ENCODE data around the gene ANKDD1B. TPM values are rescaled to one million over a fixed set of nuclear protein-coding genes. Genes with fewer than 3 reads are reported as not detected.

ANKDD1B gene
- polyA plus RNA-seq, 3 donors: 0.32 TPM; not detected in 2

DNA sequence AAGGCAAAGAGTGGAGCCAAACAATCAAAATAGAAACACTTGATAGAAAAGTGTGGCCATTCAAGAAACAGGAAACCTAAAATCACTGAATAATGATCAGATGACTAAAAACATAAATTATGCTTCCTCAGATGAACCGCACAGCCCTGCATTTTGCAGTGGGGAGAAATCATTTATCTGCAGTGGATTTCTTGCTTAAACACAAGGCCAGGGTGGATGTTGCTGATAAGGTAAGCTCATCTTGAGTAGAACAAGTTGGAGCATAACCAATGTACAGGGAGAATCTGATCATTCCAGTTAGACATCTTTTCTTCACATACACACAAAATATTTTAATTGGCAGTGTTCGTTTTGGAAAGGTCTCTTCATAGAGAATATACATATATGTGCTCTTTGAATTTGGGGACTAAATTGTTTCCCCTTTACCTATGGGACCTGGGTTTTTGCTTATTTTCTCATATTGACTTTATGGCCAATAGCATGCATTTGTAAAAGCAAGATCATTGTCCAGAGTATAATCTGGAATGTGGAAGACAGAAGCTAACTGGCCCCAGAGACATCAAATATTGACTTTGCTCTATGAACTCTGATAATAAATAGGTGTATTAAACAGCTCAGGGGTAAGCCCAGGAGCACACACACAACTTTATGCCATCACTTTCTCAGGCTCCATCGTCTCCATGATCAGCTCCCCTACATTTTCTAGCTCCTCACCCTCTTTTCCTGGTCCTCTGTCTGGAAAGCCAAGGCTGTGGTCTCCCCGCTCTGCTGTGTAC, 9.1 kb downstream of the ANKDD1B start:
- Histone ChIP-seq H3K36me3 (replicated peaks in 1 of 2; ENCODE audit: control insufficient read depth in 1 of 2, insufficient read depth in 2 of 2, low read length in 2 of 2) (no peaks in the 10 kb centered on the region), H3K9me3 (replicated peaks in 1 of 2; ENCODE audit: control insufficient read depth in 1 of 2, insufficient read depth in 1 of 2, low read length in 2 of 2) (no peaks in the 10 kb centered on the region), H3K27ac (ENCODE audit: low read depth in 1 of 2, low read length in 2 of 2) (no peak overlapping the region), H4K20me1 (ENCODE audit: insufficient read depth, low read length) (no peaks in the 10 kb centered on the region), H3K4me3 (replicated peaks in 1 of 3; ENCODE audit: low read depth in 2 of 3, low read length in 3 of 3) (no peak overlapping the region), H3K27me3 (ENCODE audit: control insufficient read depth in 2 of 2, insufficient read depth in 2 of 2, low read length in 2 of 2) (no peaks in the 10 kb centered on the region), H3K79me2 (ENCODE audit: insufficient read depth, low read length) (no peaks in the 10 kb centered on the region), H2AFZ (ENCODE audit: insufficient read depth, low read depth, low read length, poor library complexity, severe bottlenecking) (no peak overlapping the region), H3K4me1 (ENCODE audit: control insufficient read depth in 1 of 2, insufficient read depth in 2 of 2, low read length in 2 of 2) (no peaks in the 10 kb centered on the region), H3K4me2 (replicated peaks; ENCODE audit: extremely low read depth, low read length, poor library complexity, severe bottlenecking) (no peak overlapping the region), H3K9ac (ENCODE audit: insufficient read depth, low read length, poor library complexity, severe bottlenecking) (no peak overlapping the region)
- no peak for TF ChIP-seq CTCF (IDR thresholded peaks at IDR 0.05)
- H3K9me3 Mint-ChIP-seq: peaks cover 0 to 2% (median 0%) of the 10 kb centered on the region in 7 donors
- H3K36me3 Mint-ChIP-seq: no peaks in the 10 kb centered on the region
- 100% methylated on average over 1 of the region's 4 CpGs for WGBS (ENCODE audit: insufficient coverage)
- intact Hi-C loops (cut with micrococcal nuclease): no loop called here
- H3K4me3 Mint-ChIP-seq: no peak overlapping the region
- DNase-seq: no peak
- H3K27ac Mint-ChIP-seq: peak overlapping the region in 1 of 7 donors; percentile 8
- H3K4me1 Mint-ChIP-seq: peaks cover 7% of the 10 kb centered on the region
- peaks cover 0 to 2% (median 2%) of the 10 kb centered on the region in 3 donors for H3K27me3 Mint-ChIP-seq (ENCODE audit: low read depth in 3 of 3)

GRCh38 chr5:75622564-75622963, 11.3 kb downstream of the ANKDD1B start:
- no peak for TF ChIP-seq CTCF (IDR thresholded peaks at IDR 0.05)
- intact Hi-C loops (cut with micrococcal nuclease): no loop called here
- Histone ChIP-seq H3K9ac (ENCODE audit: insufficient read depth, low read length, poor library complexity, severe bottlenecking) (no peak overlapping the region), H4K20me1 (ENCODE audit: insufficient read depth, low read length) (no peaks in the 10 kb centered on the region), H3K27ac (ENCODE audit: low read depth in 1 of 2, low read length in 2 of 2) (no peak overlapping the region), H3K4me2 (replicated peaks; ENCODE audit: extremely low read depth, low read length, poor library complexity, severe bottlenecking) (no peak overlapping the region), H3K4me1 (ENCODE audit: control insufficient read depth in 1 of 2, insufficient read depth in 2 of 2, low read length in 2 of 2) (no peaks in the 10 kb centered on the region), H3K4me3 (replicated peaks in 1 of 3; ENCODE audit: low read depth in 2 of 3, low read length in 3 of 3) (no peak overlapping the region), H2AFZ (ENCODE audit: insufficient read depth, low read depth, low read length, poor library complexity, severe bottlenecking) (no peak overlapping the region), H3K27me3 (ENCODE audit: control insufficient read depth in 2 of 2, insufficient read depth in 2 of 2, low read length in 2 of 2) (no peaks in the 10 kb centered on the region), H3K79me2 (ENCODE audit: insufficient read depth, low read length) (no peaks in the 10 kb centered on the region), H3K9me3 (replicated peaks in 1 of 2; ENCODE audit: control insufficient read depth in 1 of 2, insufficient read depth in 1 of 2, low read length in 2 of 2) (no peaks in the 10 kb centered on the region), H3K36me3 (replicated peaks in 1 of 2; ENCODE audit: control insufficient read depth in 1 of 2, insufficient read depth in 2 of 2, low read length in 2 of 2) (no peaks in the 10 kb centered on the region)
- Mint-ChIP-seq H3K27me3 (ENCODE audit: low read depth in 3 of 3) (peaks cover 0 to 2% (median 2%) of the 10 kb centered on the region in 3 donors), H3K9me3 (peaks cover 0 to 2% (median 0%) of the 10 kb centered on the region in 7 donors), H3K36me3 (peaks cover 0 to 2% of the 10 kb centered on the region in 2 donors), H3K27ac (no peak overlapping the region), H3K4me3 (no peak overlapping the region), H3K4me1 (peaks cover 5% of the 10 kb centered on the region)
- DNase-seq: no peak
- 100% methylated on average over 1 of the region's 4 CpGs for WGBS (ENCODE audit: insufficient coverage)
